HepG2 (cell line): ENCODE data around the gene SMIM14. TPM values are rescaled to one million over a fixed set of nuclear protein-coding genes. Genes with fewer than 3 reads are reported as not detected.

ENCODE experiments used
- CENPT ChIP-seq: sonication (generic); formaldehyde crosslinking; IDR thresholded peaks from 2 replicates; pipeline ENCODE4 v1.8.0; 2022; ENCODE audit warnings: low read depth, mild to moderate bottlenecking, moderate library complexity, missing genetic modification reagents
- ERF ChIP-seq: IDR thresholded peaks from 2 replicates; pipeline ENCODE4 v1.6.1; 2018; ENCODE audit warnings: missing biosample characterization, missing genetic modification reagents
- ISX ChIP-seq: sonication (generic); formaldehyde crosslinking; conservative IDR thresholded peaks from 2 replicates; pipeline ENCODE4 v1.5.0; 2020; ENCODE audit warnings: missing genetic modification reagents
- MEIS2 ChIP-seq: sonication (generic); formaldehyde crosslinking; IDR thresholded peaks from 2 replicates; pipeline ENCODE4 v1.9.0; 2021; ENCODE audit warnings: mild to moderate bottlenecking, missing genetic modification reagents
- NKX3-1 ChIP-seq: sonication (generic); formaldehyde crosslinking; IDR thresholded peaks from 2 replicates; pipeline ENCODE4 v1.5.0; 2020; ENCODE audit warnings: missing genetic modification reagents
- RFXAP ChIP-seq: sonication (generic); formaldehyde crosslinking; IDR thresholded peaks from 2 replicates; pipeline ENCODE4 v1.4.0; 2020; ENCODE audit warnings: missing genetic modification reagents, borderline replicate concordance
- SMAD9 ChIP-seq: sonication (generic); formaldehyde crosslinking; IDR thresholded peaks from 2 replicates; pipeline ENCODE4 v1.5.1; 2020; ENCODE audit warnings: mild to moderate bottlenecking, missing genetic modification reagents
- ZKSCAN1 ChIP-seq: fragments of 150-350 bp; IDR thresholded peaks from 2 replicates; pipeline ENCODE4 v1.6.1; 2014; ENCODE audit warnings: low read length
- ZNF121 ChIP-seq: sonication (generic); formaldehyde crosslinking; IDR thresholded peaks from 2 replicates; pipeline ENCODE4 v1.5.0; 2020; ENCODE audit warnings: mild to moderate bottlenecking, missing genetic modification reagents
- ZNF17 ChIP-seq: sonication (generic); formaldehyde crosslinking; IDR thresholded peaks from 2 replicates; pipeline ENCODE4 v1.5.0; 2020; ENCODE audit warnings: mild to moderate bottlenecking, missing genetic modification reagents
- ZNF20 ChIP-seq: sonication (generic); formaldehyde crosslinking; IDR thresholded peaks from 2 replicates; pipeline ENCODE4 v1.4.0; 2020; ENCODE audit warnings: mild to moderate bottlenecking, moderate library complexity, missing genetic modification reagents
- ZNF331 ChIP-seq: sonication (generic); formaldehyde crosslinking; IDR thresholded peaks from 2 replicates; pipeline ENCODE4 v1.4.0; 2020; ENCODE audit warnings: missing genetic modification reagents
- ZNF441 ChIP-seq: sonication (generic); formaldehyde crosslinking; IDR thresholded peaks from 2 replicates; pipeline ENCODE4 v1.7.0; 2021; ENCODE audit warnings: missing genetic modification reagents, borderline replicate concordance
- ZNF446 ChIP-seq: sonication (generic); formaldehyde crosslinking; IDR thresholded peaks from 2 replicates; pipeline ENCODE4 v1.5.0; 2020; ENCODE audit warnings: mild to moderate bottlenecking, missing genetic modification reagents
- ZNF556 ChIP-seq: sonication (generic); formaldehyde crosslinking; IDR thresholded peaks from 2 replicates; pipeline ENCODE4 v1.4.0; 2020; ENCODE audit warnings: mild to moderate bottlenecking, missing genetic modification reagents, borderline replicate concordance
- ZNF567 ChIP-seq: sonication (generic); formaldehyde crosslinking; IDR thresholded peaks from 2 replicates; pipeline ENCODE4 v1.8.1; 2023; ENCODE audit warnings: mild to moderate bottlenecking, missing genetic modification reagents, borderline replicate concordance
- ZNF841 ChIP-seq: sonication (generic); formaldehyde crosslinking; IDR thresholded peaks from 2 replicates; pipeline ENCODE4 v1.8.1; 2023; ENCODE audit warnings: missing genetic modification reagents, borderline replicate concordance
- polyA plus RNA-seq, 8 experiments: library from polyadenylated mRNA; depleted of rRNA in 3 of 8; stranded (reverse) in 7 of 8; unstranded in 1 of 8; fragments of >200 nt; fragmentation: Illumina TruSeq in 4 of 8; extraction: Trizol in 4 of 8; gene quantifications; 2 replicates each; pipeline versions ENCODE4 v1.2.1 to v1.2.3, GENCODE V29; 2011 to 2016; ENCODE audit warnings: low read depth in 4 of 8, missing spikeins in 1 of 8, mixed read lengths in 1 of 8; ENCODE audit not compliant: insufficient read depth in 1 of 8
- total RNA-seq, 5 experiments: library from RNA; depleted of rRNA; stranded (reverse); fragments of >200 nt; fragmentation: Illumina TruSeq; extraction: Trizol; gene quantifications; 2 replicates each; pipeline ENCODE4 v1.2.3, GENCODE V29; 2016; ENCODE audit warnings: low read depth in 1 of 5
- TF ChIP-seq, protein P1 (sequence below): sonication (generic); formaldehyde crosslinking; IDR thresholded peaks from 2 replicates; pipeline ENCODE4 v1.8.0; 2022; ENCODE audit warnings: mild to moderate bottlenecking, missing genetic modification reagents
- TF ChIP-seq, protein P2 (sequence below): sonication (generic); formaldehyde crosslinking; IDR thresholded peaks from 2 replicates; pipeline ENCODE4 v1.8.0; 2022; ENCODE audit warnings: low read depth, missing genetic modification reagents
- TF ChIP-seq, protein P3 (sequence below): sonication (generic); formaldehyde crosslinking; conservative IDR thresholded peaks from 2 replicates; pipeline ENCODE4 v1.4.0; 2020; ENCODE audit warnings: mild to moderate bottlenecking, missing genetic modification reagents, moderate library complexity
- TF ChIP-seq, protein P4 (sequence below): sonication (generic); formaldehyde crosslinking; IDR thresholded peaks from 2 replicates; pipeline ENCODE4 v1.4.0; 2020; ENCODE audit warnings: mild to moderate bottlenecking, missing genetic modification reagents

SMIM14 gene
- total and polyA plus RNA-seq, 2 of the 13 experiments (the other 11 are each of a cell fraction or from before 2014, with no cell fraction given) = 16.3 to 28.1 TPM

DNA sequence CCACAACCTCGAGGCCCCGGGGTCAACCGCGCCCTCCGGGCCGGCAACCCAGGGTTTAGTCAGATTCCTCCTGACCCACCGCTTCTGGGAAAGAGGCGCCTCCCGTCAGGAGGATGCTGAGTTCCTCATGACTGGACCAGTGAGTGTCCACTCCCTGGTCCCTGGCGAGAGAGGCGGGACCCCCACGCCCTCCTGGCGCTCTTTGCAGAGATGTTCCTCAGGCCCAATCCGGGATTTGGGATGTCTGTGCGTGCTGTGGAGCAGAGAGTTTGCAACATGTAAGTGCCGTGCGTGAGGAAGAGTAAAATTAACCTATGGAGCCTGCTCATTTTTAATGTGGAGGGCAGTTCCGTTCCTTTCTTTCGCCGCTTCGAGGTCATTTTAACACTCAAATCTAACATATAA lies 110.6 kb downstream of the SMIM14 start (continued):
- TF ChIP-seq ISX (CRISPR knock-in tag) (no peak), SMAD9 (CRISPR knock-in tag) (no peak), ZNF841 (CRISPR knock-in tag) (no peak), RFXAP (CRISPR knock-in tag) (no peak), MEIS2 (CRISPR knock-in tag) (no peak), ZNF331 (CRISPR knock-in tag) (no peak), ZNF121 (CRISPR knock-in tag) (0 out of 2 replicates have a peak, but pooled peaks have one; percentile 4), NKX3-1 (CRISPR knock-in tag) (no peak; the same call in 1 of the 2 replicates), ERF (no peak), ZNF441 (CRISPR knock-in tag) (0 out of 2 replicates have a peak, but pooled peaks have one; percentile 1), CENPT (CRISPR knock-in tag) (no peak), ZNF567 (CRISPR knock-in tag) (no peak), ZNF20 (CRISPR knock-in tag) (no peak; the same call in 1 of the 2 replicates), ZNF556 (CRISPR knock-in tag) (no peak), ZKSCAN1 (no peak), ZNF446 (CRISPR knock-in tag) (no peak; the same call in 1 of the 2 replicates), ZNF17 (no peak)
- TF ChIP-seq, protein P1, sequence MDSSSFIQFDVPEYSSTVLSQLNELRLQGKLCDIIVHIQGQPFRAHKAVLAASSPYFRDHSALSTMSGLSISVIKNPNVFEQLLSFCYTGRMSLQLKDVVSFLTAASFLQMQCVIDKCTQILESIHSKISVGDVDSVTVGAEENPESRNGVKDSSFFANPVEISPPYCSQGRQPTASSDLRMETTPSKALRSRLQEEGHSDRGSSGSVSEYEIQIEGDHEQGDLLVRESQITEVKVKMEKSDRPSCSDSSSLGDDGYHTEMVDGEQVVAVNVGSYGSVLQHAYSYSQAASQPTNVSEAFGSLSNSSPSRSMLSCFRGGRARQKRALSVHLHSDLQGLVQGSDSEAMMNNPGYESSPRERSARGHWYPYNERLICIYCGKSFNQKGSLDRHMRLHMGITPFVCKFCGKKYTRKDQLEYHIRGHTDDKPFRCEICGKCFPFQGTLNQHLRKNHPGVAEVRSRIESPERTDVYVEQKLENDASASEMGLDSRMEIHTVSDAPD = no peak
- TF ChIP-seq, protein P2, sequence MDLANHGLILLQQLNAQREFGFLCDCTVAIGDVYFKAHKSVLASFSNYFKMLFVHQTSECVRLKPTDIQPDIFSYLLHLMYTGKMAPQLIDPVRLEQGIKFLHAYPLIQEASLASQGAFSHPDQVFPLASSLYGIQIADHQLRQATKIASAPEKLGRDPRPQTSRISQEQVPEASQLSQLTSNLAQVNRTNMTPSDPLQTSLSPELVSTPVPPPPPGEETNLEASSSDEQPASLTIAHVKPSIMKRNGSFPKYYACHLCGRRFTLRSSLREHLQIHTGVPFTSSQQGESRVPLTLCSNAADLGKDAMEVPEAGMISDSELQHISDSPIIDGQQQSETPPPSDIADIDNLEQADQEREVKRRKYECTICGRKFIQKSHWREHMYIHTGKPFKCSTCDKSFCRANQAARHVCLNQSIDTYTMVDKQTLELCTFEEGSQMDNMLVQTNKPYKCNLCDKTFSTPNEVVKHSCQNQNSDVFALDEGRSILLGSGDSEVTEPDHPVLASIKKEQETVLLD = 0 out of 2 replicates have a peak, but pooled peaks have one; percentile 20
- TF ChIP-seq, protein P3, sequence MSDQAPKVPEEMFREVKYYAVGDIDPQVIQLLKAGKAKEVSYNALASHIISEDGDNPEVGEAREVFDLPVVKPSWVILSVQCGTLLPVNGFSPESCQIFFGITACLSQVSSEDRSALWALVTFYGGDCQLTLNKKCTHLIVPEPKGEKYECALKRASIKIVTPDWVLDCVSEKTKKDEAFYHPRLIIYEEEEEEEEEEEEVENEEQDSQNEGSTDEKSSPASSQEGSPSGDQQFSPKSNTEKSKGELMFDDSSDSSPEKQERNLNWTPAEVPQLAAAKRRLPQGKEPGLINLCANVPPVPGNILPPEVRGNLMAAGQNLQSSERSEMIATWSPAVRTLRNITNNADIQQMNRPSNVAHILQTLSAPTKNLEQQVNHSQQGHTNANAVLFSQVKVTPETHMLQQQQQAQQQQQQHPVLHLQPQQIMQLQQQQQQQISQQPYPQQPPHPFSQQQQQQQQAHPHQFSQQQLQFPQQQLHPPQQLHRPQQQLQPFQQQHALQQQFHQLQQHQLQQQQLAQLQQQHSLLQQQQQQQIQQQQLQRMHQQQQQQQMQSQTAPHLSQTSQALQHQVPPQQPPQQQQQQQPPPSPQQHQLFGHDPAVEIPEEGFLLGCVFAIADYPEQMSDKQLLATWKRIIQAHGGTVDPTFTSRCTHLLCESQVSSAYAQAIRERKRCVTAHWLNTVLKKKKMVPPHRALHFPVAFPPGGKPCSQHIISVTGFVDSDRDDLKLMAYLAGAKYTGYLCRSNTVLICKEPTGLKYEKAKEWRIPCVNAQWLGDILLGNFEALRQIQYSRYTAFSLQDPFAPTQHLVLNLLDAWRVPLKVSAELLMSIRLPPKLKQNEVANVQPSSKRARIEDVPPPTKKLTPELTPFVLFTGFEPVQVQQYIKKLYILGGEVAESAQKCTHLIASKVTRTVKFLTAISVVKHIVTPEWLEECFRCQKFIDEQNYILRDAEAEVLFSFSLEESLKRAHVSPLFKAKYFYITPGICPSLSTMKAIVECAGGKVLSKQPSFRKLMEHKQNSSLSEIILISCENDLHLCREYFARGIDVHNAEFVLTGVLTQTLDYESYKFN (CRISPR knock-in tag) = no peak
- TF ChIP-seq, protein P4, sequence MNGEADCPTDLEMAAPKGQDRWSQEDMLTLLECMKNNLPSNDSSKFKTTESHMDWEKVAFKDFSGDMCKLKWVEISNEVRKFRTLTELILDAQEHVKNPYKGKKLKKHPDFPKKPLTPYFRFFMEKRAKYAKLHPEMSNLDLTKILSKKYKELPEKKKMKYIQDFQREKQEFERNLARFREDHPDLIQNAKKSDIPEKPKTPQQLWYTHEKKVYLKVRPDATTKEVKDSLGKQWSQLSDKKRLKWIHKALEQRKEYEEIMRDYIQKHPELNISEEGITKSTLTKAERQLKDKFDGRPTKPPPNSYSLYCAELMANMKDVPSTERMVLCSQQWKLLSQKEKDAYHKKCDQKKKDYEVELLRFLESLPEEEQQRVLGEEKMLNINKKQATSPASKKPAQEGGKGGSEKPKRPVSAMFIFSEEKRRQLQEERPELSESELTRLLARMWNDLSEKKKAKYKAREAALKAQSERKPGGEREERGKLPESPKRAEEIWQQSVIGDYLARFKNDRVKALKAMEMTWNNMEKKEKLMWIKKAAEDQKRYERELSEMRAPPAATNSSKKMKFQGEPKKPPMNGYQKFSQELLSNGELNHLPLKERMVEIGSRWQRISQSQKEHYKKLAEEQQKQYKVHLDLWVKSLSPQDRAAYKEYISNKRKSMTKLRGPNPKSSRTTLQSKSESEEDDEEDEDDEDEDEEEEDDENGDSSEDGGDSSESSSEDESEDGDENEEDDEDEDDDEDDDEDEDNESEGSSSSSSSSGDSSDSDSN (CRISPR knock-in tag) = no peak; the same call in 1 of the 2 replicates
